ENCODE results near the gene LANCL2. TPM values are rescaled to one million over a fixed set of nuclear protein-coding genes. Genes with fewer than 3 reads are reported as not detected.

LANCL2 gene
- total RNA-seq, 1 donor from 2014 or later: 21.3 TPM

- H3K4me3 Mint-ChIP-seq (ENCODE audit: unreplicated experiment): no peak overlapping the region
These were observed 1.6 kb upstream of the LANCL2 start for GRCh38 chr7:55363386-55364170.

GRCh38 chr7:55365675-55366460 is 731 bp downstream of the LANCL2 start:
- H3K4me1 Mint-ChIP-seq (ENCODE audit: low read depth): peaks cover 27% of the 10 kb centered on the region
- H3K9me3 Mint-ChIP-seq (ENCODE audit: low read depth): no peaks in the 10 kb centered on the region
- H3K27ac Mint-ChIP-seq (ENCODE audit: unreplicated experiment): peak overlapping the region; percentile 98
- DNase-seq (ENCODE audit: low spot score): peak; percentile 98
- peak overlapping the region; percentile 90 for H3K4me3 Mint-ChIP-seq (ENCODE audit: unreplicated experiment)
- H3K27me3 Mint-ChIP-seq (ENCODE audit: low read depth): no peaks in the 10 kb centered on the region
- no peaks in the 10 kb centered on the region for H3K36me3 Mint-ChIP-seq (ENCODE audit: low read depth)
- peak; percentile 70 for TF ChIP-seq CTCF (IDR thresholded peaks at IDR 0.05)

More at GRCh38 chr7:55363386-55364170, 1.6 kb upstream of the LANCL2 start:
- no peak for TF ChIP-seq CTCF (IDR thresholded peaks at IDR 0.05)
- Mint-ChIP-seq H3K27ac (ENCODE audit: unreplicated experiment) (no peak overlapping the region), H3K9me3 (ENCODE audit: low read depth) (peaks cover 6% of the 10 kb centered on the region), H3K4me1 (ENCODE audit: low read depth) (peaks cover 37% of the 10 kb centered on the region), H3K36me3 (ENCODE audit: low read depth) (peaks cover 2% of the 10 kb centered on the region), H3K27me3 (ENCODE audit: low read depth) (peaks cover 3% of the 10 kb centered on the region)
- DNase-seq (ENCODE audit: low spot score): peak; percentile 91

- no peaks in the 10 kb centered on the region for H3K36me3 Mint-ChIP-seq (ENCODE audit: low read depth)
- TF ChIP-seq CTCF (IDR thresholded peaks at IDR 0.05): no peak
- peak overlapping the region; percentile 98 for H3K27ac Mint-ChIP-seq (ENCODE audit: unreplicated experiment)
- no peaks in the 10 kb centered on the region for H3K9me3 Mint-ChIP-seq (ENCODE audit: low read depth)
- no peak for DNase-seq (ENCODE audit: low spot score)
- no peaks in the 10 kb centered on the region for H3K27me3 Mint-ChIP-seq (ENCODE audit: low read depth)
- peak overlapping the region; percentile 90 for H3K4me3 Mint-ChIP-seq (ENCODE audit: unreplicated experiment)
- peaks cover 26% of the 10 kb centered on the region for H3K4me1 Mint-ChIP-seq (ENCODE audit: low read depth)
These were observed 1.4 kb downstream of the LANCL2 start for GRCh38 chr7:55366461-55367070.

- no peak for TF ChIP-seq CTCF (IDR thresholded peaks at IDR 0.05)
- Mint-ChIP-seq H3K4me1 (ENCODE audit: low read depth) (peaks cover 26% of the 10 kb centered on the region), H3K4me3 (ENCODE audit: unreplicated experiment) (peak overlapping the region; percentile 90), H3K9me3 (ENCODE audit: low read depth) (no peaks in the 10 kb centered on the region), H3K27ac (ENCODE audit: unreplicated experiment) (peak overlapping the region; percentile 45), H3K27me3 (ENCODE audit: low read depth) (no peaks in the 10 kb centered on the region), H3K36me3 (ENCODE audit: low read depth) (no peaks in the 10 kb centered on the region)
- DNase-seq (ENCODE audit: low spot score): no peak
These were observed 2.2 kb downstream of the LANCL2 start for GRCh38 chr7:55367283-55367840.

Data from chondrocyte (in vitro differentiated cells).